Fibroblast of pulmonary artery (primary cell): ENCODE data around the gene ZFAND6.
"Not testable (repeated sequence)": the region's sequence is repeated elsewhere in the genome, so short reads cannot be mapped to it uniquely, and the experiment has no call there.

Experiments used
- DNase-seq: peaks from one replicate; pipeline ENCODE4 v3.0.0-alpha.2; 2010; ENCODE audit warnings: low read depth
- H3K4me3 ChIP-seq: replicated peaks from 2 replicates; pipeline ENCODE4 v1.5.1; 2011; ENCODE audit warnings: low read depth, mild to moderate bottlenecking, control low read depth, low read length, moderate library complexity
- CTCF ChIP-seq: IDR thresholded peaks from 2 replicates; pipeline ENCODE4 v1.5.1; 2011; ENCODE audit warnings: mild to moderate bottlenecking, control low read depth, low read length, inconsistent platforms; ENCODE audit errors: missing control alignments

The ZFAND6 gene

DNA sequence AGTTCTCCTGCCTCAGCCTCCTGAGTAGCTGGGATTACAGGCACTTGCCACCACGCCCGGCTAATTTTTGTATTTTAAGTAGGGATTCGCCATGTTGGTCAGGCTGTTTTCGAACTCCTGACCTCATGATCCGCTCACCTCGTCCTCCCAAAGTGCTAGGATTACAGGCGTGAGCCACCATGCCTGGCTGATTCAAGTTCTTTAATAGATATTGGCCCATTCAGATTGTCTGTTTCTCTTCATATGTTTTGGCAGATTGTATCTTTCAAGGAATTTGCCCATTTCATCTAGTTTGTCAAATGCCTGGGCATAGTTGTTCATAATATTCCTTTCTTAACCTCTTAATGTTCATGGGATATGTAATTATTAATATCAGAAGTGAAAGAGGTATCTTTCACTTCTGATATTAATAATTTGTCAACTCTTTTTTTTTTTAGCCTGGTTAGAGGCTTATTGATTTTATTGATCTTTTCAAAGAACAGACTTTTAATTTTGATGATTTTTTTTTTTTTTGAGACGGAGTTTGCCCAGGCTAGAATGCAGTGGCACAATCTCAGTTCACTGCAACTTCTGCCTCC, 40.2 kb upstream of the ZFAND6 start:
- DNase-seq, result no peak
- TF ChIP-seq CTCF, result no peak
- no peak overlapping the region for H3K4me3 ChIP-seq

DNA sequence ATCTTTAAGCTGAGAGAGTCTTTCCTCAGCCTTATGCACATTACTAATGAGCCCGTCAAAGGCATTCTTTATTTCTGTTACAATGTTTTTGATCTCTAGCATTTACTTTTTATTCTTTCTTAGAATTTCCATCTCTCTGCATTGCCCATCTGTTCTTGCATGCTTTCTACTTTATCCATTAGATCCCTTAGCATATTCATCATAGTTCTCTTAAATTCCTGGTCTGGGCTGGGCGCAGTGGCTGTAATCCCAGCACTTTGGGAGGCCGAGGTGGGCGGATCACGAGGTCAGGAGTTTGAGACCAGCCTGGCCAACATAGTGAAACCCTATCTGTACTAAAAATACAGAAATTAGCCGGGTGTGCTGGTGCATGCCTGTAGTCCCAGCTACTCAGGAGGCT, 39.3 kb upstream of the ZFAND6 start:
- not testable (repeated sequence) for DNase-seq

GRCh38 chr15:80020731-80021130, 38.7 kb upstream of the ZFAND6 start:
- no peak for DNase-seq

More for the DNA sequence above, 39.3 kb upstream of the ZFAND6 start:
- not testable (repeated sequence) for H3K4me3 ChIP-seq

GRCh38 chr15:80026310-80026709, 33.2 kb upstream of the ZFAND6 start:
- DNase-seq, result no peak
- TF ChIP-seq CTCF, result no peak
- no peak overlapping the region for H3K4me3 ChIP-seq

More at GRCh38 chr15:80020731-80021130, 38.7 kb upstream of the ZFAND6 start:
- H3K4me3 ChIP-seq, result no peak overlapping the region
- no peak for TF ChIP-seq CTCF

GRCh38 chr15:80026754-80027153, 32.7 kb upstream of the ZFAND6 start:
- H3K4me3 ChIP-seq, result no peak overlapping the region
- no peak for DNase-seq
- TF ChIP-seq CTCF, result no peak

- no peak for TF ChIP-seq CTCF
- H3K4me3 ChIP-seq, result no peak overlapping the region
- no peak for DNase-seq
Observed at GRCh38 chr15:80028937-80029336, 30.5 kb upstream of the ZFAND6 start.

- no peak overlapping the region for H3K4me3 ChIP-seq
- DNase-seq, result no peak
- TF ChIP-seq CTCF, result no peak
Observed at GRCh38 chr15:80031841-80032240, 27.6 kb upstream of the ZFAND6 start.
